ENCODE measurements around the gene ASPHD1.
A peak's percentile ranks its signal among the peaks of the same experiment; 100 is the strongest.

Gene ASPHD1

GRCh38 chr16:29857133-29857760 lies 43.0 kb upstream of the ASPHD1 start:
- H2BK120ac ChIP-seq (ENCODE audit: insufficient read depth, low read length, poor library complexity) = no peak overlapping the region
- no peak overlapping the region for H3K14ac ChIP-seq (ENCODE audit: low read length)
- H3K79me2 ChIP-seq (ENCODE audit: control insufficient read depth, insufficient read depth, low read length, poor library complexity) = no peaks in the 10 kb centered on the region
- H3K23ac ChIP-seq (ENCODE audit: low read length) = no peak overlapping the region
- H4K8ac ChIP-seq (ENCODE audit: low read depth, low read length) = no peak overlapping the region
- no peak overlapping the region for H3K9ac ChIP-seq (ENCODE audit: low read length)
- WGBS (ENCODE audit: extremely low coverage, insufficient coverage, insufficient read length) = no CpG with 5 or more reads among the region's 7 CpGs
- H2AK5ac ChIP-seq (ENCODE audit: low read length) = no peak overlapping the region
- no peaks in the 10 kb centered on the region for H3K27me3 ChIP-seq (ENCODE audit: insufficient read depth, low read length)
- peaks cover 0 to 7% of the 10 kb centered on the region in 2 experiments for H3K4me1 ChIP-seq (ENCODE audit: control insufficient read depth in 1 of 2, insufficient read depth in 2 of 2, low read length in 2 of 2)
- no peak overlapping the region for H2AFZ ChIP-seq (ENCODE audit: insufficient read depth, low read length, poor library complexity)
- H4K91ac ChIP-seq (ENCODE audit: low read depth, low read length) = no peak overlapping the region
- H3K36me3 ChIP-seq (ENCODE audit: control insufficient read depth in 1 of 2, insufficient read depth in 2 of 2, low read length in 2 of 2) = peaks cover 21 to 25% of the 10 kb centered on the region in 2 experiments
- no peak for DNase-seq
- H3K27ac ChIP-seq (ENCODE audit: low read depth, low read length) = no peak overlapping the region
- H3K18ac ChIP-seq (ENCODE audit: low read length) = no peak overlapping the region
- H4K12ac ChIP-seq (ENCODE audit: low read depth, low read length) = no peak overlapping the region
- H3K9me3 ChIP-seq (ENCODE audit: insufficient read depth, low read depth, low read length) = no peaks in the 10 kb centered on the region
- H2BK5ac ChIP-seq (ENCODE audit: low read depth, low read length, poor library complexity) = no peak overlapping the region
- H3K79me1 ChIP-seq (ENCODE audit: low read length) = no peaks in the 10 kb centered on the region
- no peak overlapping the region for H3K4me3 ChIP-seq (ENCODE audit: low read depth, low read length)
- no peak overlapping the region for H3K4ac ChIP-seq (ENCODE audit: low read depth, low read length)
- H3K4me2 ChIP-seq (ENCODE audit: low read length) = no peak overlapping the region
- H2BK12ac ChIP-seq (ENCODE audit: low read length) = no peak overlapping the region

GRCh38 chr16:29858149-29858849 lies 42.0 kb upstream of the ASPHD1 start:
- peaks cover 0 to 7% of the 10 kb centered on the region in 2 experiments for H3K4me1 ChIP-seq (ENCODE audit: control insufficient read depth in 1 of 2, insufficient read depth in 2 of 2, low read length in 2 of 2)
- peaks cover 4% of the 10 kb centered on the region for H3K79me2 ChIP-seq (ENCODE audit: control insufficient read depth, insufficient read depth, low read length, poor library complexity)
- no peak overlapping the region for H2AK5ac ChIP-seq (ENCODE audit: low read length)
- no peak overlapping the region for H3K4me3 ChIP-seq (ENCODE audit: low read depth, low read length)
- H3K4ac ChIP-seq (ENCODE audit: low read depth, low read length) = no peak overlapping the region
- no peak overlapping the region for H4K12ac ChIP-seq (ENCODE audit: low read depth, low read length)
- no peak overlapping the region for H2AFZ ChIP-seq (ENCODE audit: insufficient read depth, low read length, poor library complexity)
- peaks cover 5% of the 10 kb centered on the region for H3K79me1 ChIP-seq (ENCODE audit: low read length)
- H3K14ac ChIP-seq (ENCODE audit: low read length) = no peak overlapping the region
- H2BK5ac ChIP-seq (ENCODE audit: low read depth, low read length, poor library complexity) = no peak overlapping the region
- H3K36me3 ChIP-seq (ENCODE audit: control insufficient read depth in 1 of 2, insufficient read depth in 2 of 2, low read length in 2 of 2) = peaks cover 21 to 25% of the 10 kb centered on the region in 2 experiments
- no peak overlapping the region for H2BK12ac ChIP-seq (ENCODE audit: low read length)
- no peak overlapping the region for H3K23ac ChIP-seq (ENCODE audit: low read length)
- no peak overlapping the region for H4K91ac ChIP-seq (ENCODE audit: low read depth, low read length)
- no peaks in the 10 kb centered on the region for H3K9me3 ChIP-seq (ENCODE audit: insufficient read depth, low read depth, low read length)
- H2BK120ac ChIP-seq (ENCODE audit: insufficient read depth, low read length, poor library complexity) = no peak overlapping the region
- H3K9ac ChIP-seq (ENCODE audit: low read length) = no peak overlapping the region
- no peak overlapping the region for H3K18ac ChIP-seq (ENCODE audit: low read length)
- H3K27me3 ChIP-seq (ENCODE audit: insufficient read depth, low read length) = no peaks in the 10 kb centered on the region
- no CpG with 5 or more reads among the region's 10 CpGs for WGBS (ENCODE audit: extremely low coverage, insufficient coverage, insufficient read length)
- DNase-seq = no peak
- H3K27ac ChIP-seq (ENCODE audit: low read depth, low read length) = no peak overlapping the region
- H3K4me2 ChIP-seq (ENCODE audit: low read length) = no peak overlapping the region
- H4K8ac ChIP-seq (ENCODE audit: low read depth, low read length) = no peak overlapping the region

DNA sequence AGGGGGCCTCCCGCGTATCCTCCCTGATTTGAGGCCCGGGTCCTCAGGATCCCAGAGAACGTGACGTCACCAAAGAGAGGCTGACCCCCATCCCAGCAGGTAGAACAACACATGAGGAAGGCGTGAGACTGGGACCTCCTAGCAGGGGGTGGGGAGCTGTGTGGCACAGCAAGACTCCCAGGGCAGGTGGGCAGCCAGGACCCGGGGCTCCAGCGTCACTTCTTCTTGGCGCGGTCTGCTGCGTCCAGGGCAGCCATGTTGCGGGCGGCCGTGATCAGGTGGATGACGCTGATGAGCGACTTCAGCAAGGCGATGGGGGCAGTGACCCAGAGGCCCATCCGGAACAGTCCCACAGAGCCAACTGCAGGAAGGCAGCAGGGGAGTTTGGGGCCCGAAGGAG lies 41.3 kb upstream of the ASPHD1 start:
- Histone ChIP-seq H3K79me1 (ENCODE audit: low read length) (peaks cover 5% of the 10 kb centered on the region), H2BK5ac (ENCODE audit: low read depth, low read length, poor library complexity) (no peak overlapping the region), H3K4ac (ENCODE audit: low read depth, low read length) (no peak overlapping the region), H3K27ac (ENCODE audit: low read depth, low read length) (no peak overlapping the region), H3K14ac (ENCODE audit: low read length) (no peak overlapping the region), H3K9ac (ENCODE audit: low read length) (no peak overlapping the region), H3K18ac (ENCODE audit: low read length) (no peak overlapping the region), H3K79me2 (ENCODE audit: control insufficient read depth, insufficient read depth, low read length, poor library complexity) (peaks cover 4% of the 10 kb centered on the region), H3K36me3 (ENCODE audit: control insufficient read depth in 1 of 2, insufficient read depth in 2 of 2, low read length in 2 of 2) (peaks cover 21 to 25% of the 10 kb centered on the region in 2 experiments), H3K27me3 (ENCODE audit: insufficient read depth, low read length) (no peaks in the 10 kb centered on the region), H2BK120ac (ENCODE audit: insufficient read depth, low read length, poor library complexity) (no peak overlapping the region), H4K8ac (ENCODE audit: low read depth, low read length) (no peak overlapping the region), H2AFZ (ENCODE audit: insufficient read depth, low read length, poor library complexity) (no peak overlapping the region), H3K4me2 (ENCODE audit: low read length) (no peak overlapping the region), H4K12ac (ENCODE audit: low read depth, low read length) (no peak overlapping the region), H4K91ac (ENCODE audit: low read depth, low read length) (no peak overlapping the region), H3K23ac (ENCODE audit: low read length) (no peak overlapping the region), H2AK5ac (ENCODE audit: low read length) (no peak overlapping the region), H3K4me3 (ENCODE audit: low read depth, low read length) (no peak overlapping the region), H3K9me3 (ENCODE audit: insufficient read depth, low read depth, low read length) (peaks cover 2% of the 10 kb centered on the region), H2BK12ac (ENCODE audit: low read length) (no peak overlapping the region), H3K4me1 (ENCODE audit: control insufficient read depth in 1 of 2, insufficient read depth in 2 of 2, low read length in 2 of 2) (peaks cover 0 to 10% of the 10 kb centered on the region in 2 experiments)
- WGBS (ENCODE audit: extremely low coverage, insufficient coverage, insufficient read length) = no CpG with 5 or more reads among the region's 19 CpGs
- no peak for DNase-seq

DNA sequence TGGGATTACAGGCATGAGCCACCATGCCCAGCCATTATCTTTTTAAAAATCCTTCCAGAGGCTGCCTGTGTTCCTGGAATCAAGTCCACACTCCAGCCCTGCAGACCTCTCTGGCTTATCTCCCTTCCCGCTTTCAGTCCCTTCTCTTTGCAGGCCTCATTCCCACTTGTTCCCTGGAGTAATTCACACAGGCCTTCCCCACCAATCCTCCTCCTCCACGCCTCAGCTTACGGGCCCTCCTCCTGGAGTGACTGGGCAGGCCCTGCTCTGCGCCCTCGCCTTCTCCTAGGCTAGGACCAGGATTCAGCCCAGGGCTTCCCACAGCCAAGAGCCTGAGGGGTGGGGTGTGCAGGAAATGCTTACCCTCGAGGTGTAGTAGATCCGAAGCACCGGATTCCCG lies 40.1 kb upstream of the ASPHD1 start:
- no peak for DNase-seq
- Histone ChIP-seq H3K23ac (ENCODE audit: low read length) (no peak overlapping the region), H2BK5ac (ENCODE audit: low read depth, low read length, poor library complexity) (no peak overlapping the region), H2AFZ (ENCODE audit: insufficient read depth, low read length, poor library complexity) (no peak overlapping the region), H3K4me2 (ENCODE audit: low read length) (no peak overlapping the region), H3K4me3 (ENCODE audit: low read depth, low read length) (no peak overlapping the region), H3K79me2 (ENCODE audit: control insufficient read depth, insufficient read depth, low read length, poor library complexity) (peaks cover 4% of the 10 kb centered on the region), H3K27me3 (ENCODE audit: insufficient read depth, low read length) (no peaks in the 10 kb centered on the region), H3K36me3 (ENCODE audit: control insufficient read depth in 1 of 2, insufficient read depth in 2 of 2, low read length in 2 of 2) (peaks cover 21 to 25% of the 10 kb centered on the region in 2 experiments), H4K91ac (ENCODE audit: low read depth, low read length) (no peak overlapping the region), H3K9ac (ENCODE audit: low read length) (peak overlapping the region; percentile 11), H3K14ac (ENCODE audit: low read length) (no peak overlapping the region), H4K8ac (ENCODE audit: low read depth, low read length) (no peak overlapping the region), H4K12ac (ENCODE audit: low read depth, low read length) (no peak overlapping the region), H2BK12ac (ENCODE audit: low read length) (no peak overlapping the region), H3K4me1 (ENCODE audit: control insufficient read depth in 1 of 2, insufficient read depth in 2 of 2, low read length in 2 of 2) (peaks cover 0 to 10% of the 10 kb centered on the region in 2 experiments), H2AK5ac (ENCODE audit: low read length) (no peak overlapping the region), H3K27ac (ENCODE audit: low read depth, low read length) (no peak overlapping the region), H3K18ac (ENCODE audit: low read length) (no peak overlapping the region), H3K79me1 (ENCODE audit: low read length) (peaks cover 5% of the 10 kb centered on the region), H3K9me3 (ENCODE audit: insufficient read depth, low read depth, low read length) (peaks cover 3% of the 10 kb centered on the region), H2BK120ac (ENCODE audit: insufficient read depth, low read length, poor library complexity) (no peak overlapping the region), H3K4ac (ENCODE audit: low read depth, low read length) (no peak overlapping the region)
- WGBS (ENCODE audit: extremely low coverage, insufficient coverage, insufficient read length) = no CpG with 5 or more reads among the region's 9 CpGs

Measured in trophoblast cell (in vitro differentiated cells and primary cell).